ENCODE data around the gene SELENON.

SELENON gene

DNA sequence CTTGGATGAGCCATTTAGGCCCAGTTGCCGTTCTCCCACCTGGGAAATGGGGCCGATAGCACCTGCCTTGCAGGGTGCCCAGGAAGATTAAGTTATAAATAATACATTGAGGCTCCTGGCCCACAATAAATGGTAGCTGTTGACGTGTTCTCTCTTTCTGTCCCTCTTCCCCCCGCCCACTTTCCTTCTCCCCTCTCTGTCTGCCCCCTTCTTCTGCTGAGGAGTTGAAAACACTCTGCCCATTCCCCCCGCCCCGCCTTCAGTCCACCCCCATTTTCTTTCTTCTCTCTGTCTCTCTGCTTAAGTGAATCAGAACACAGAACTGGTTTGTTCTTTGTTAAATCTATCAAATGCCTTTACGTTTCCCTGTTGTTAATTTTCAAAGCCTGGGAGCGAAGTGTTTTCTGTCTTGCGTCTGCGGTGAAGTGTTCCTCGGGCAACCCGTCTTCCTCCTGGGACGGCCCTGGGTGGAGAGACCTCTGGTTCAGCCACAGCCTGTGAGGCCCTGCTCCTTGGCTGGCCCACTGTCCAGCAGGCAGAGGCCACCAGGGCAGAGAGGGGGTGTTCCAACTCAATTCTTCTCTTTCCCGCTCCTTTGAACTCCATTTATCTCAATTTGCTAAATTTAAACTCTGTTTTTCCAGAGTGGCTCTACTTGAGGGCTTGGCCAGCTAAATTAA is 29.3 kb upstream of the SELENON start:
- no peak for DNase-seq

GRCh38 chr1:25771221-25772114 is 28.5 kb upstream of the SELENON start:
- no peak for DNase-seq

DNA sequence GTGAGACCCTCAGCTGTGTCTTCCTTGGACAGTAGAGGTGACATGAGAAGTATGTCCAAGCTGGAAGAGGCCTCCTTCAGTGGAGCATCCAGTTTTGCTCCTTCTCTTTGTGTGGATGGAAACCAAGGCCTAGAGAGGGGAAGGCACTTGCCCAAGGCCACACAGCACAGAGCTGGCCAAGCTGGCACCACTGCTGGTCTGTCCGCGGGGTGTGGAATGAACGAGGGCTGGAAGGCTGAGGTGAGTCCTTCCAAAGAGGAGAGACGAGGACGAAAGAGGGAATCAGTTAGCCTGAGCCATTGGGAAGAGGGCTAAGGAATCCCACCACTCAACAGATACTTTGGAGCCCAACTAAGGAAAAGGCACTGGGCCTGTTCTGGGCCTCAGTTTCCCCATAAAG is 27.8 kb upstream of the SELENON start:
- no peak for DNase-seq

- DNase-seq = no peak
Measured at GRCh38 chr1:25772692-25773245, 27.2 kb upstream of the SELENON start.

DNA sequence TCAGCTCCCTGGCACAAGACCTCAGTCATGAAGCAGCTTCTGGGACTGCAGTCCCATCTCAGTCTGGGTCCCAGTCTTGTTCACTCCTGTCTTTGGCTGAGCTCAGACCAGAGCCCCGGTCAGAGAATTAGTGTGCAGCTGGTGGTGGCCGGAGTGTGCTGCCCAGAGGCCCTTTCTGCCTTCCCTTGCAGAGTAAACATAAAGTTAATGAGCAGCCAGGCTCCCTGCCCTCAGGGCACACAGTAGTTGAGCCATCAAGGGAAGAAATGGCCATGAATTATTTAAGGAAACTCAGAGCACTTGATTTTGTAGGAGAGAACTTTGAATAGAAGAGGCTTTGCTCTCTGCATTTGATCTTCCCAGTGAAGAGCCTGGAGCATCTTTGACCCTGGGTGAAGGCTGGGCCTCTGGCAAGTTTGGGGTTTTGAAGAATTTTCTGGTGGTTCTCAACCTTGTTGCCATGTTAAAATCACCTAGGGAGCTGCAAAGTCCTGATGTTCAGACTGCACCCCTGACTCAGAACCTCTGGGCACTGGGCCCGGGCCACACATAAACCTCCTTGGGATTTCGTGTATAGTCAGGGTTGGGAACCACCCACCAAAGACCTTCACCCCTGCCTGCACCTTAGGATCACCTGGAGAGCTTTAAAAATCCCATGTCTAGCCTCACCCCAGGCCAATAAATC is 26.4 kb upstream of the SELENON start:
- no peak for DNase-seq

DNA sequence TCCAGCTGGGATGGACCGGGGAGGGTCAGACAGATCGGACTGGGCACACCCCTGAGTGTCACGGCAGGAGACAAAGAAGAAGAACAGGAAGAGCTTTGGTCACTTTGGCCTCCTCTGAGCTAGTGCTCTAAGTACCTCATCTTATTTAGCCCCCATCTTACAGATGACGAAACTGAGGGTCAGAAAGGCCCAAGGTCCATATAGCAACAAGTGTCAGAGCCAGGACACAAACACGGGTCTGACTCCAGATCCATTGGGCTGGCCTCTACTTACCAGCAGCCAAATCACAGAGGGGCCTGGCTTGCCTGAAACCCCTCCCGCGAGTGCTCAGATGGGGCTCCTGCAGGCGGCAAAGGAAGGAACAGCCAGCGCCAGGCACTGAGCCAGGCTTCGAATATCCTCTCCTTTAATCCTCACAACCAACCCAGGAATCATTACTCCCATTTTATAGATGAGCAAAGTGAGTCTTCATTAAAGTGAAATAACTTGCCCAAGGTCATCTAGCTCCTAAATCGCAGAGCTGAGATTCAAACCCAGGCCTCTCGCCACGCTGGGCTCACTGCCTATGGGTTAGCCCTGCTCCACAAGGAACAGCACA is 25.7 kb upstream of the SELENON start:
- no peak for DNase-seq

DNA sequence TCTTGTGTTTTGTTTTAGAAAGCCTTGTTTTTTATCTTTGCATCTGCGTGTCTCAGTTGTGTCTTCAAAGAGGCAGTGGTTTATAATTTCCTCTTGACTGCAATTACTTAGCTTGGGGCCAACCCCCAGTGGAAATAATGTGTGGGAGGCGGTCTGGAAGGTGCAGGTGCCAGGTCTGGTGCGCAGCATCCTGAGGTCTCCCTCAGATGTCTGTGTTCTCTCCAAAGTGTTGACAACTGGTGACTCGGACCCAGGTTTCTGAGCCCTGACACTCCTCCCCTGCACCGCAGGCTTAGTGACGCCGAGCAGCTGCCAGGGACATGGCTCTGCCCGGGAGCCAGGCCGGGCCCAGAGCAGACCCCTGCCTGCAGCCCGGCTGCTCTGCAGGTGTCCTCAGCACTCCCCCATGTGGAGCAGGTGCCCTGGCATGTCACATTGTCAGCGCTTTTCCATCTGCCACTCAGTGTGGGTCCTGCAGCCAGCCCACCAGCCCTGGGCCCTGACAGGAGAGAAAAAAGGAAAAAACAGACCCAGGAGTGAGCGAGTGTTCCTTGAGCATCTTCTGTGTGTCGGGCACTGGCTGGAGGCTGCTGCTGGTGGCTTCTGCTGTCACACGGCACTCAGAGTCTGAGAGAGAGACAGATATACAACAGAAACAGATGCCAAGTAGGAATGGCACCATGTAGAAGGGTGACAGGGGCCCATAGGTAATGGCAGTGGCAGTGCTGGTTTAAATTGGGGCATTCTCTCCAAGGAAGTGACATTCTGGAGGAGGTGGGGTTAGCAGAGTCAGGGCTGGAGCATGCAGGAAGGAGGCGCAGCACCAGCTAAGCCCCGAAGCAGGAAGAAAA is 24.8 kb upstream of the SELENON start:
- no peak for DNase-seq

GRCh38 chr1:25779388-25779787 is 20.6 kb upstream of the SELENON start:
- DNase-seq = no peak

GRCh38 chr1:25779894-25780293 is 20.1 kb upstream of the SELENON start:
- no peak for DNase-seq

GRCh38 chr1:25780318-25781129 is 19.5 kb upstream of the SELENON start:
- DNase-seq = no peak

DNA sequence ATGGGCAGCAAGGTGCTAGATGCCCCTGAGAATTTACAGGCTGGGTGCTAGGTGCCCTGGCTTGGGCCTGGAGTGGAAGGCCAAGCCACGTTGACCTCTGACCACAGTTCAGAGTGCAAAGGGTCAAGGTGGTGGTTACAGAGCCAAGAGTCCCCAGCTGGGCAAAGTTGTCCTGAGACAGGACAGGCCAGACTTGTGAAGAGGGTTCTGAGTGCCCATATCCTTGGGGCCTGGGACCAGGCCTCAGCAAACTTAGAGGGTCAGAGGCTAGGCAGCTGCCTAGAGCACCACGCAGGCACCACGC is 18.9 kb upstream of the SELENON start:
- no peak for DNase-seq

GRCh38 chr1:25782608-25783201 is 17.3 kb upstream of the SELENON start:
- no peak for DNase-seq

DNA sequence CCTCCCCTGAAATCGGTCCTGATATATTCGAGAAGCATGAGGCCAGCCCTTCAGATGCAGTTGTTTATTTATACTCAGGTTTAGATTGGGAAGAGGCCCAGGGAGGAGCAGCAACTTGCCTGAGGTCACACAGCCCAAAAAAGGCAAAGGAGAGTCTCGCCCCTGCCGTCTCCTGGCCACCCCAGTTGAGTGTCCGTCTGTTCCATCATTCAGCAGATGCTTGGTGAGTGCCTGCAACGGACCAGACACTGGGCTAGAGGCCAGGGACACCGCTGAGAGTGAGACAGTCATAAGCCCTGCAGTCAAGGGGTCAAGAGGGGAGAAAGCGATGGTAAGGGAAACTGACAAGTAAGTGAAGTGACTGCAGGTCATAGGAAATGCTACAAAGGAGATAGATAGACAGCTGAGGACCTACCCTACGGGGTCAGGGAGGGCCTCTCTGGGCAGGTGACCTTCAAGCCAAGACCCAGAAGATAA is 15.4 kb upstream of the SELENON start:
- no peak for DNase-seq

GRCh38 chr1:25785333-25786067 is 14.5 kb upstream of the SELENON start:
- no peak for DNase-seq

DNA sequence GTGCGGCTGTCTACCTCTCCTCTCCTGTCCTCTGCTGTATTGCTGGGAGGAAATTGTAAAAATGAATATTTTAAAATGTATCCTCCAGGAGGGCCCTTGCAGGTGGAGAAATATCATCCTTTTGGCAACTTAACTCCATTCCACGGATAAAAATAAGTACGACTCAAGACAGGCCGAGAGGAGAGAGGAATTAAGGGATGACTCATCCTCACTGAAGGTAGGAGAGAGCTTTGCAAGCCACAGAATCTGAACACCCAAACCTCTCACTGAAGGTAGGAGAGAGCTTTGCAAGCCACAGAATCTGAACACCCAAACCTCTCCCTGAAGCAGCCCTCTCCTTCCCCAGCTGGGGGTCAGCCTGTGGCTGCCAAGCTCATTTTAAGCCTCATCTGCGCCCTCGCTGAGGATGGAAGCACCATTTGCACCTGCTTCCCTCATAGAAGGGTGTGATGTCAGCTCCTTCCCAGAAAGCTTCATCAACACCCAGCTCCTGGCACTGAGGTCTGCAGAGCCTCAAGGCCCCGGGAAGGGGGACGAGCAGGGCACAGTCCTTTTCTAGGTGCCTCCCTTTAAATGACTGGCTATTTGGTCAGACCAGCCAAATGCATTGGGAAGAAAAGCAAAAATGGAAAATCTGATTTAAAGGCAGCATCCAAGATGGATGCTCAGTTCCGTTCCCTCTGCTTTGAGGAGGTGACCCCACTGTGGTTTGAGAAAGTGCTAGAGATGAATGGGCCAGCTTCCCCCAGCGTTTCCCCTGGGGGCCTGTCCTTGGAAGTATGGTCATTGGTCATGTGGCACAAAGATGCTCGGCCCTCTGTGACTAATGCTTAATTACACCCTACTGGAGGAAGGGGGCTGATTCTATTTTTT is 12.9 kb upstream of the SELENON start:
- DNase-seq = no peak

- DNase-seq = no peak
Measured at GRCh38 chr1:25787760-25788166, 12.2 kb upstream of the SELENON start.

GRCh38 chr1:25790472-25790871 is 9.5 kb upstream of the SELENON start:
- no peak for DNase-seq

- no peak for DNase-seq
Measured at GRCh38 chr1:25792115-25792514, 7.9 kb upstream of the SELENON start.

DNA sequence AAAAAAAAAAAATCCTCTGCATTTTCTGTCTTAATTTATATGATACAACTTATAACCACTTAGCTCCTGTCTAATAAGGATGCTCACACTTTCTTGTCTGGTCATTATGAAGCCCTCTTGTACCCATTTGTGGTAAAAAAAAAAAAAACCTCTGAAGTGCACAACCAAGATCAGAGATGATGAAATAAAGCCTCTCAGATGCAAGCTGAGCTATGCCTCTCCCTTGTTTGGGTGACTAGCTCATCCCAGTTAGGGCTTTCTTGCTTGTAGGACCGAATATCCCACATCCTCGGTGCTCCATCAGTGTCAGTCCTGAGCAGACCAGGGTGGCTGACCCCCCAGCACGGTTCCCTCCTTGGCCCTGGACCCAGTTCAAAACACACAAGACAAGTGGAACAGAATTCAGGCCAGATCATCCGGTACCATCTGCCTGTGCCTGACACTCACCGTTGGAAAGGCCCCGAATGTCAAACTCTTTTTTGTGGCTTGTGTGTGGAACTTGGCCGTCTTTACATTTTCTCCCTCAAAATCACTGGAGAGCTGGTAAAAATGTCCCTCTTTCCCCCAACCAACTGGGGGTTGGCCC is 6.3 kb upstream of the SELENON start:
- DNase-seq = no peak

All from NK-92 treated with Interleukin-12 subunit alpha and Interleukin-12 subunit beta, amount 100 ng/mL, for 24 hours (cell line).